OCI-LY1 (cell line): ENCODE data around the gene STMND1.

Experiments used
- H2AFZ ChIP-seq: fragments of 200-600 bp; sonication (generic), shearing (Covaris generic); 2 replicates; pipeline ENCODE4 v1.6.0; 2014; ENCODE audit warnings: antibody characterized with exemption, mild to moderate bottlenecking, low read length
- H3F3A ChIP-seq: fragments of 200-600 bp; sonication (generic), shearing (Covaris generic); 2 replicates; pipeline ENCODE4 v1.6.0; 2014; ENCODE audit warnings: mild to moderate bottlenecking, antibody characterized with exemption, low read length, moderate library complexity; ENCODE audit not compliant: insufficient read depth
- H3K27ac ChIP-seq: fragments of 200-600 bp; sonication (generic); 2 replicates; pipeline ENCODE4 v1.5.1; 2014; ENCODE audit warnings: low read length, mixed run types, mild to moderate bottlenecking, low read depth; ENCODE audit not compliant: poor library complexity, severe bottlenecking
- H3K27me3 ChIP-seq: fragments of 200-600 bp; sonication (generic); 2 replicates; pipeline ENCODE4 v1.6.0; 2014; ENCODE audit warnings: antibody characterized with exemption, mild to moderate bottlenecking, low read length, moderate library complexity; ENCODE audit not compliant: insufficient read depth
- H3K36me3 ChIP-seq: fragments of 200-600 bp; sonication (generic); 2 replicates; pipeline ENCODE4 v1.6.1; 2014; ENCODE audit warnings: mild to moderate bottlenecking, antibody characterized with exemption, low read length, moderate library complexity, mixed read lengths; ENCODE audit not compliant: insufficient read depth
- H3K4me1 ChIP-seq: fragments of 200-600 bp; sonication (generic); 2 replicates; pipeline ENCODE4 v1.5.1; 2014; ENCODE audit warnings: mild to moderate bottlenecking, low read length, moderate library complexity; ENCODE audit not compliant: insufficient read depth, severe bottlenecking
- H3K4me2 ChIP-seq: fragments of 200-600 bp; sonication (generic), shearing (Covaris generic); 2 replicates; pipeline ENCODE4 v1.6.1; 2014; ENCODE audit warnings: low read length
- H3K4me3 ChIP-seq: fragments of 200-600 bp; sonication (generic); 2 replicates; pipeline ENCODE4 v1.5.1; 2014; ENCODE audit warnings: low read length, low read depth, mild to moderate bottlenecking, mixed read lengths; ENCODE audit not compliant: poor library complexity, severe bottlenecking
- H3K79me2 ChIP-seq: fragments of 200-600 bp; shearing (Covaris generic); 2 replicates; pipeline ENCODE4 v1.6.1; 2016; ENCODE audit warnings: mixed run types, low read length, mixed read lengths; ENCODE audit not compliant: insufficient read depth
- H3K9ac ChIP-seq: fragments of 200-600 bp; sonication (generic), shearing (Covaris generic); 2 replicates; pipeline ENCODE4 v1.6.1; 2014; ENCODE audit warnings: mild to moderate bottlenecking, low read length, mixed read lengths
- H3K9me2 ChIP-seq: fragments of 200-600 bp; sonication (generic), shearing (Covaris generic); 2 replicates; pipeline ENCODE4 v1.6.1; 2014; ENCODE audit warnings: low read depth, mild to moderate bottlenecking, low read length, mixed read lengths
- H3K9me3 ChIP-seq: fragments of 200-600 bp; shearing (Covaris generic); 2 replicates; pipeline ENCODE4 v1.6.1; 2014; ENCODE audit warnings: low read length, mixed read lengths
- H4K20me1 ChIP-seq: fragments of 200-600 bp; sonication (generic), shearing (Covaris generic); 2 replicates; pipeline ENCODE4 v1.6.0; 2016; ENCODE audit warnings: mild to moderate bottlenecking, low read length; ENCODE audit not compliant: insufficient read depth
- CTCF ChIP-seq: fragments of 200-600 bp; sonication (generic), shearing (Covaris generic); IDR thresholded peaks from 2 replicates; pipeline ENCODE4 v1.5.1; 2017; ENCODE audit warnings: mild to moderate bottlenecking, antibody characterized with exemption, low read length, moderate library complexity, mixed read lengths
- EZH2 ChIP-seq: fragments of 200-600 bp; sonication (generic), shearing (Covaris generic); IDR thresholded peaks from 2 replicates; pipeline ENCODE4 v1.8.0; 2017; ENCODE audit warnings: borderline replicate concordance, mixed run types, mild to moderate bottlenecking, antibody characterized with exemption, low read length, moderate library complexity, mixed read lengths

Gene STMND1

GRCh38 chr6:17125407-17125806, 23.6 kb downstream of the STMND1 start:
- no peaks in the 10 kb centered on the region for H3F3A ChIP-seq
- no peak overlapping the region for H3K27ac ChIP-seq
- no peak overlapping the region for H3K4me3 ChIP-seq
- no peak overlapping the region for H3K4me2 ChIP-seq
- no peaks in the 10 kb centered on the region for H3K79me2 ChIP-seq
- H4K20me1 ChIP-seq, result no peaks in the 10 kb centered on the region
- H3K4me1 ChIP-seq, result no peaks in the 10 kb centered on the region
- no peaks in the 10 kb centered on the region for H3K27me3 ChIP-seq
- H2AFZ ChIP-seq, result no peak overlapping the region
- no peaks in the 10 kb centered on the region for H3K9me2 ChIP-seq
- no peak overlapping the region for H3K9ac ChIP-seq
- H3K9me3 ChIP-seq, result no peaks in the 10 kb centered on the region
- no peak for TF ChIP-seq EZH2
- no peak for TF ChIP-seq CTCF
- H3K36me3 ChIP-seq, result no peaks in the 10 kb centered on the region

- no peaks in the 10 kb centered on the region for H3K27me3 ChIP-seq
- no peaks in the 10 kb centered on the region for H3F3A ChIP-seq
- H3K4me2 ChIP-seq, result no peak overlapping the region
These were observed 28.9 kb downstream of the STMND1 start for GRCh38 chr6:17130786-17131185.

GRCh38 chr6:17132967-17133366, 31.1 kb downstream of the STMND1 start:
- Histone ChIP-seq H3K36me3 (no peaks in the 10 kb centered on the region), H3F3A (no peaks in the 10 kb centered on the region), H3K9me3 (no peaks in the 10 kb centered on the region), H4K20me1 (no peaks in the 10 kb centered on the region), H3K79me2 (no peaks in the 10 kb centered on the region), H2AFZ (no peak overlapping the region), H3K4me2 (no peak overlapping the region), H3K27me3 (no peaks in the 10 kb centered on the region), H3K9me2 (no peaks in the 10 kb centered on the region), H3K9ac (no peak overlapping the region), H3K27ac (no peak overlapping the region), H3K4me1 (no peaks in the 10 kb centered on the region), H3K4me3 (no peak overlapping the region)
- TF ChIP-seq EZH2 (no peak), CTCF (no peak)

More at GRCh38 chr6:17130786-17131185, 28.9 kb downstream of the STMND1 start:
- TF ChIP-seq CTCF, result no peak
- TF ChIP-seq EZH2, result no peak
- H3K9me3 ChIP-seq, result no peaks in the 10 kb centered on the region
- no peaks in the 10 kb centered on the region for H3K79me2 ChIP-seq
- no peaks in the 10 kb centered on the region for H4K20me1 ChIP-seq
- no peaks in the 10 kb centered on the region for H3K4me1 ChIP-seq
- H3K4me3 ChIP-seq, result no peak overlapping the region
- H3K36me3 ChIP-seq, result no peaks in the 10 kb centered on the region
- H3K9ac ChIP-seq, result no peak overlapping the region
- no peak overlapping the region for H2AFZ ChIP-seq
- H3K9me2 ChIP-seq, result no peaks in the 10 kb centered on the region
- H3K27ac ChIP-seq, result no peak overlapping the region
